GM12892 (cell line): ENCODE data around the gene LCP1.

Experiments used
- POLR2A ChIP-seq: IDR thresholded peaks from 2 replicates; pipeline ENCODE4 v1.6.1; 2011; ENCODE audit warnings: low read depth, low read length, control low read depth
- TAF1 ChIP-seq: IDR thresholded peaks from 2 replicates; pipeline ENCODE4 v1.6.1; 2011; ENCODE audit warnings: low read depth, mild to moderate bottlenecking, control low read depth, low read length, borderline replicate concordance

- no peak for TF ChIP-seq TAF1
- no peak for TF ChIP-seq POLR2A
Observed at GRCh38 chr13:46113596-46113995, 68.4 kb downstream of the LCP1 start.
